Lower leg skin (tissue), 3 donors: ENCODE results near the gene DOLK.

ENCODE experiments used
- POLR2A ChIP-seq, 2 donors: fragments of 450-650 bp; IDR thresholded peaks; one replicate each; pipeline ENCODE4 v1.6.1; 2016 to 2017; ENCODE audit warnings: antibody characterized with exemption in 2 of 2, mild to moderate bottlenecking in 1 of 2, moderate library complexity in 1 of 2
- TF ChIP-seq, protein P1 (sequence below), 3 donors: fragments of 450-650 bp; IDR thresholded peaks; one replicate each; pipeline ENCODE4 v1.5.1; 2016; ENCODE audit warnings: antibody characterized with exemption in 3 of 3, mild to moderate bottlenecking in 3 of 3, moderate library complexity in 2 of 3

GRCh38 chr9:128913995-128914772, 33.2 kb downstream of the DOLK start:
- TF ChIP-seq, protein P1, sequence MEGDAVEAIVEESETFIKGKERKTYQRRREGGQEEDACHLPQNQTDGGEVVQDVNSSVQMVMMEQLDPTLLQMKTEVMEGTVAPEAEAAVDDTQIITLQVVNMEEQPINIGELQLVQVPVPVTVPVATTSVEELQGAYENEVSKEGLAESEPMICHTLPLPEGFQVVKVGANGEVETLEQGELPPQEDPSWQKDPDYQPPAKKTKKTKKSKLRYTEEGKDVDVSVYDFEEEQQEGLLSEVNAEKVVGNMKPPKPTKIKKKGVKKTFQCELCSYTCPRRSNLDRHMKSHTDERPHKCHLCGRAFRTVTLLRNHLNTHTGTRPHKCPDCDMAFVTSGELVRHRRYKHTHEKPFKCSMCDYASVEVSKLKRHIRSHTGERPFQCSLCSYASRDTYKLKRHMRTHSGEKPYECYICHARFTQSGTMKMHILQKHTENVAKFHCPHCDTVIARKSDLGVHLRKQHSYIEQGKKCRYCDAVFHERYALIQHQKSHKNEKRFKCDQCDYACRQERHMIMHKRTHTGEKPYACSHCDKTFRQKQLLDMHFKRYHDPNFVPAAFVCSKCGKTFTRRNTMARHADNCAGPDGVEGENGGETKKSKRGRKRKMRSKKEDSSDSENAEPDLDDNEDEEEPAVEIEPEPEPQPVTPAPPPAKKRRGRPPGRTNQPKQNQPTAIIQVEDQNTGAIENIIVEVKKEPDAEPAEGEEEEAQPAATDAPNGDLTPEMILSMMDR (IDR thresholded peaks at IDR 0.05) = no peak
- no peak for TF ChIP-seq POLR2A (IDR thresholded peaks at IDR 0.05)
